HG02588 (cell line): ENCODE measurements around the gene ACSM3.
"Not testable (repeated sequence)": the region's sequence is repeated elsewhere in the genome, so short reads cannot be mapped to it uniquely, and the experiment has no call there.

ENCODE experiments used
- ATAC-seq: cut with Tn5 transposase; IDR thresholded peaks from one replicate; pipeline ENCODE4 v1.9.1; 2021; ENCODE audit warnings: mild to moderate bottlenecking, moderate library complexity; ENCODE audit not compliant: unreplicated experiment

Gene ACSM3

DNA sequence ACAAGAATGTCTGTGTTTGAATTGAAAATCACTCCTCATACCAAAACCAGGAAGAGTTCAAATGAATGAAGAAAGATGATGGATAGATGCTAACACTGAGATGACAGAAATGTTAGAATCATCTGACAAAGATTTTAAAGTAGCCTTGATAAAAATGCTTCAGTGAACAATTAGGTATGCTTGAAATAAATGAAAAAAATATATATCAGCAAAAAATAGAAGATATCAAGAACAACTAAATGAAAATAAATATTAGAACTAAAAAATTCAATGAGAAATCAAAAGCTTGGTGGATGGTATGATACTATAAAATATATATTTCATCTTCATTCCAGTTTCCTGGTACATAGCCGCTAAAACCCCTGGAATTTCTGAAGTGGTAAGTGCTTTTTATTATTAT lies 8.6 kb upstream of the ACSM3 start:
- ATAC-seq: no peak

DNA sequence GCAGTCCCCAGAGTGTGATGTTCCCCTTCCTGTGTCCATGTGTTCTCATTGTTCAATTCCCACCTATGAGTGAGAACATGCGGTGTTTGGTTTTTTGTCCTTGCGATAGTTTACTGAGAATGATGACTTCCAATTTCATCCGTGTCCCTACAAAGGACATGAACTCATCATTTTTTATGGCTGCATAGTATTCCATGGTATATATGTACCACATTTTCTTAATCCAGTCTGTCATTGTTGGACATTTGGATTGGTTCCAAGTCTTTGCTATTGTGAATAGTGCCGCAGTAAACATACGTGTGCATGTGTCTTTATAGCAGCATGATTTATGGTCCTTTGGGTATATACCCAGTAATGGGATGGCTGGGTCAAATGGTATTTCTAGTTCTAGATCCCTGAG lies 8.0 kb upstream of the ACSM3 start:
- ATAC-seq: not testable (repeated sequence)

GRCh38 chr16:20760346-20760745 lies 3.5 kb upstream of the ACSM3 start:
- ATAC-seq: no peak

DNA sequence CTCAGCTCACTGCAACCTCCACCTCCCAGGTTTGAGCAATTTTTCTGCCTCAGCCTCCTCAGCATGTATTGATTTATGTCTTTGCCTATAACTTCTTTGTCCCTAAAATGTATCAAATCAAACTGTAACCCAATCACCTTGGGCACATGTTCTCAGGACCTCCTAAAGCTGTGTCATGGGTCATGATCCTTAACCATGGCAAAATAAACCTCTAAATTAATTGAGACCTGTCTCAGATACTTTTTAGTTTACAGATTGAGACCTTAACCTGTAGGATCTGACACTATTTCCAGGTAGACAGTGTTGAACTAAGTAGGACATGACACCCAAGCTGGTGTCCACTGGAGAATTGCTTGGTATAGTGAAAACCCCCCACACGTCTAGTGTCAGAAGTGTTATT lies 2.6 kb upstream of the ACSM3 start:
- no peak for ATAC-seq

GRCh38 chr16:20762404-20763123 lies 1.2 kb upstream of the ACSM3 start:
- no peak for ATAC-seq

GRCh38 chr16:20764448-20764847 lies 634 bp downstream of the ACSM3 start:
- not testable (repeated sequence) for ATAC-seq

GRCh38 chr16:20765732-20766131 lies 1.9 kb downstream of the ACSM3 start:
- no peak for ATAC-seq

- ATAC-seq: no peak
Observed at GRCh38 chr16:20766294-20766693, 2.5 kb downstream of the ACSM3 start.

- no peak for ATAC-seq
Observed at GRCh38 chr16:20767577-20767976, 3.8 kb downstream of the ACSM3 start.

- no peak for ATAC-seq
Observed at GRCh38 chr16:20768121-20768520, 4.3 kb downstream of the ACSM3 start.

DNA sequence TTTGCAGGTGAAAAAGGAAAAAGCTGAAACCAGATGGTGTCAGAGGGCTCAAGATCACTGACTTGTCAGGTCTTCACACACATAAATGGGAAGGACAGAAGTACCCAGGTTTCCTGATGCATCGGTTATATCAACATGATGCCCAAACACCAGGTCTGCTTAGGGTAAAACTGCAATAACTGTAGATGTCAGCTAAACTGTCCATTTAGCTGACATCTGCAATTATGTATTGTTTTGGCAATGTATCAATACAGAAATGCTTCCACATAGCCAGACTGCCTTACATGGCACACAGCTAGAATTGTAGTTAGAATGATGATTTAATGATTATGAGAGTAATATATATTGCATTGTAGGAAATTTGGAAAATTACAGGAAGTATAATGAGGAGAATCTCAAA lies 5.0 kb downstream of the ACSM3 start:
- no peak for ATAC-seq

GRCh38 chr16:20773679-20774078 lies 9.9 kb downstream of the ACSM3 start:
- ATAC-seq: no peak

DNA sequence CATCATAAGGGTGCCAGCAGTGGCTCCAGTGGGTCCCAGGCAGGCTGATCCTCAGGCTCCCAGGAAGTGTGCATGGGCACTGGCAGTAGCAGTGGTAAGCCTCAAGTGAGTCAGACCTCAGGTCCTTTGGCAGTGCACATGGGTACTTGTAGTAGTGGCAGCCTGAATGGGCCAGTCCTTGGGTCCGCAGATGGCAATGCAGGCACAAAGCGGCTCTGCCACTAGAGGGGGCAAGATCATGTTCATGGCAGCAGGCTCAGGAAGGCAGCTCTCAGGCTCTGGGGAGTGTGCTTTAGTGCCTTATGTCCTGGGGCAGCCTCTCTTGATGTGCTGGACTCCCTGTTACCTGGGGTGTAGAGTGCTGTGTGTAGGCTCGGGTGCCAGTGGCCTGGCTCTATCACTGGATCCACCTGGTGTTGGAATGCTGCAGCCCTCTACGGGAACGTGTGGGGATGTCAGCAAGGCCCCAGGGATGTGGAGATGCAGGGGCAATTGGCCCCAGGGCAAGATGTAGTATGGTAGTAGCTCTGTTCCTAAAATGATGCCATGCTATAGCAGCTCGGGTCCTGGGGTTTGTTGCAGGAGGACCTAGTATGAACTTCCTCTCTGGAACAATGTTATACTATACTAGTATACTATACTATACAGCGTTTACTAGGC lies 11.0 kb downstream of the ACSM3 start:
- no peak for ATAC-seq

DNA sequence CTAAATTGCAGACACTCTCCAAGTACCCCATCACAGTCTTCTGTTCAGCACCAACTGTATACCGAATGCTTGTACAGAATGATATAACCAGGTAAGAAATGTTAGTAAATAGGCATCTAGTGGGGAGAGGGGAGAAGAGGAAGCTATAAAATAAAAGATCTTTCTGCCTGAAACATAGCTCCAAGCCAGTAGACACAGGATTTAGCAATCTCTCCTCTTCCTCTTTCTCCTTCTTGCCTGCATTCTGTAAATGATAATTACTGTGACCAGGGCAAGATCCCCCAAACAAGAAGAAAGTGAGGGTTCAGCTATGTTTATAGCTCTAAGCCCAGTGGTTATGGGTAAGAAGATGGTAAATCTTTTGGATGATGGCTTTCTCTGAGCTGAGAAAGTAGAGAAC lies 17.9 kb downstream of the ACSM3 start:
- no peak for ATAC-seq

DNA sequence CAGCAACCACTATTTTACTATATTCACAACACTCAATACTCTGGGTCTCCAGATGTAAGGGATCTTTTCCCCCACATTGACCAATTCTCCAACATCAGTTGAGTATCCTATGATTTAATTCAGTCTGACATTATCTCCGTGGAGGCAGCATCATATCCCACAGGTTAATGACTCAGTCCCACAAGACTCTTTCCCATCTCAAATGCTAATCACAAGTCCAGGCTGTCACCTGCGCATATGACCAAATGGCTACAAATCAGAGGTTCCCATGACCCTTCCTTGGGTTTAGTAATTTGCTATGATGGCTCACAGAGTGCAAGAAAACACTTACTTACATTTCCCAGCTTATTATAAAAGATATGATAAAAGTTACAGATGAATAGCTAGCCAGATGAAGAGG lies 18.7 kb downstream of the ACSM3 start:
- no peak for ATAC-seq

DNA sequence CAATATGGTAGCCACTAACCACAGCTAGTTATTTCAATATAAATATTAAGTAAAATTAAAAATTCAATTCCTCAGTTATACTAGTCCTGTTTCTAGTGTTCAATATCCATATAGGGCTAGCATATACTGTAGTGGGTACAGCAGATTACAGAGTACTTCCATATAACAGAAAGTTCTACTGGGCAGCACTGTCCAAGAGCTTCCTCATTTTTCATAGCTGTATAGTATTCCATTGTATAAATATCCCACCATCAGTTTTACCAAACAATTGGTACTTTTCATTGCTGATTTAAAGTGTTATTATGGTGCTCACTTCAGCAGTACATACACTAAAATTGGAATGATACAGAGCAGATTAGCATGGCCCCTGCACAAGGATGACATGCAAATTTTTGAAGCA lies 20.4 kb downstream of the ACSM3 start:
- ATAC-seq: no peak

DNA sequence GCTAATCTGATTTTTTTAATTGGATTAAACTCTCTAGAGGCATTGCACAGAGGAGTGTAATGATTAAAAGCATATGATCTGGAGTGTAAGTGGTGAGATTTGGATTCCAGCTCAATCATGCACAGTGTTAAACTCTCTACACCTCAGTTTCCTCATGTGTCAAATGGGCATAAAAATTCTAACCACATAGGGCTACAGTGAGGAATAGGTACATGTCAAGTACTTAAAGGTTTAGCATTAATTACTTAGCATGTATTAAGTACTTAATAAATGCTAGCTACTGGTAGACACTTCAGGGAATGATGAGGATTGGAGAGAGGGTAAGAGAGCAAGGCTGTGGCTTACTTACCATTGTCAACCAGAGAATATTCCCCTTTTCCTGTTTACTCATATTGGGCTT lies 25.3 kb downstream of the ACSM3 start:
- no peak for ATAC-seq

DNA sequence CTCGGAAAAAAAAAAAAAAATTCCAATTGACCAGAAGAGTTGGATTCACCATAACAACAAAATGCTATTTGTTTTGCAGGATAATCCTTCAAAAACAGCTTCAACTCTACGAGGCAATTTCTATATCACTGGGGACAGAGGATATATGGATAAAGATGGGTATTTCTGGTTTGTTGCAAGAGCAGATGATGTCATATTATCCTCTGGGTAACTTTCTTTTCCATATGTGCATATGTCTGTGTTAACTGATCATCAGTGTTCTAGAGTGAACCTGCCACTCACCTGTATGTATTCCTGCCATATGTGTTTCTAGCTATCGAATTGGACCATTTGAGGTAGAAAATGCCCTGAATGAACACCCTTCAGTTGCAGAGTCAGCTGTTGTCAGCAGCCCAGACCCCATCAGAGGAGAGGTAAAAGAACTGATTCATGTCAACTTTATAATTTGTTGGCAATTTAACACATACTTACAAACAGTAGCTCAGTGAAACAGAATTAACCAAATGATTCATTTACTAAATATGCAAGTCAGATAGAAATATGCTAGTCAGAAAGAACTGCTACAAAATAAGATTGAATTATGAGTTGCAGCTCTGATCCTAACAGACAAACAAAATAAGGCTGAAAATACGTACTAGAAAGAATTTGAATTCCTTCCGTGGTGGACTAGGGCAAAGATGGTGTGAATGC lies 28.3 kb downstream of the ACSM3 start:
- ATAC-seq: no peak

DNA sequence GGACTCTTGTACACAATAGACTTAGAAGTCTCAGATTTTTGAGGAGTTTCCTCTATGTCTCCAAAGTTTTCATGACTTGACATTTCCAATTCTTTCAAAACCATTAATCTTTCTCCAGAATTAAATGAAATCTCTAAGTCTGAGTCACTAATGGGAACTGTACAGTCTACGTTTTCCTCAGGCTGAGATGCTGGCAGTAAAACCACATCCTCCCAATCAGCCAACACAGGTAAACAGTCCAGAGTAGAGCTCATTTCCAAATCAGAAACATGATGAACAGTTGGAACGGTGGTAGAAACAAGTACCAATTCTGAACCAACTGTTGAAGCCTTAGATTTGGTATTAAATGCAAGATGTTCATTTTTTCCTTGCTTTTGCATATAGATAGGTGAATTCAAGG lies 34.5 kb downstream of the ACSM3 start:
- ATAC-seq: no peak

DNA sequence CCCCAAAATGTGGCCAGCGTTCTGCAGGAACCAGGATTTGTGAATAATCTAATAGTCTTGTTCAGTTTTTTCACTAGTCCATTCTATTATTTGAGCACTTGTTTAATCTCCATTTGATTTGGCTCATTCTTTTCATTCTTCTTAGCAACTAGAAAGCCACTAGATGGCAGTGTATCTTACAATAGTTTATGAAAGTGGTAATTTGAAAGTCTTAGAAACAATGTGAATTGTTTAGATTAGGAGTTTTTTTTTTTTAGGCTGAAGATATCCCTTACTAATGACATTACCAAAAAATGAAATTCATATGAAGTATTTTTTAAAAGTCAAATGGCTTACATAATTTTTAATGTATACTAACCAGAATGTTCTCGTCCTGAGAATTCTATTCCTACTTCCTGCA lies 35.8 kb downstream of the ACSM3 start:
- ATAC-seq: no peak

GRCh38 chr16:20801278-20801677 lies 37.5 kb downstream of the ACSM3 start:
- ATAC-seq: no peak

- no peak for ATAC-seq
Observed at GRCh38 chr16:20803192-20803560, 39.4 kb downstream of the ACSM3 start.
